ELF-1 (cell line): ENCODE data around the gene DNAH12.
"Not testable (repeated sequence)": the region's sequence is repeated elsewhere in the genome, so short reads cannot be mapped to it uniquely, and the experiment has no call there.

Experiments
- DNase-seq: peaks from one replicate; pipeline ENCODE4 v3.0.0-alpha.2; 2016; ENCODE audit warnings: low read depth, low spot score

DNAH12 gene

GRCh38 chr3:57545636-57546268 lies 1.6 kb upstream of the DNAH12 start:
- DNase-seq = no peak

GRCh38 chr3:57538465-57538864 lies 5.7 kb downstream of the DNAH12 start:
- DNase-seq = peak; percentile 31

- DNase-seq = no peak
Measured at GRCh38 chr3:57530071-57530608, 14.0 kb downstream of the DNAH12 start.

GRCh38 chr3:57518276-57518915 lies 25.7 kb downstream of the DNAH12 start:
- peak; percentile 33 for DNase-seq

- no peak for DNase-seq
Measured at GRCh38 chr3:57512166-57512565, 32.0 kb downstream of the DNAH12 start.

- no peak for DNase-seq
Measured at GRCh38 chr3:57505901-57506300, 38.2 kb downstream of the DNAH12 start.

- no peak for DNase-seq
Measured at GRCh38 chr3:57500506-57500905, 43.6 kb downstream of the DNAH12 start.

- no peak for DNase-seq
Measured at GRCh38 chr3:57497904-57498303, 46.2 kb downstream of the DNAH12 start.

GRCh38 chr3:57484563-57484962 lies 59.6 kb downstream of the DNAH12 start:
- no peak for DNase-seq

GRCh38 chr3:57477193-57477592 lies 67.0 kb downstream of the DNAH12 start:
- not testable (repeated sequence) for DNase-seq

- DNase-seq = no peak
Measured at GRCh38 chr3:57464801-57465200, 79.3 kb downstream of the DNAH12 start.

- DNase-seq = no peak
Measured at GRCh38 chr3:57464011-57464410, 80.1 kb downstream of the DNAH12 start.

GRCh38 chr3:57451150-57451846 lies 92.8 kb downstream of the DNAH12 start:
- peak; percentile 3 for DNase-seq

- DNase-seq = not testable (repeated sequence)
Measured at GRCh38 chr3:57449276-57449847, 94.8 kb downstream of the DNAH12 start.

- DNase-seq = not testable (repeated sequence)
Measured at GRCh38 chr3:57448489-57448888, 95.7 kb downstream of the DNAH12 start.

- DNase-seq = no peak
Measured at GRCh38 chr3:57446318-57446841, 97.8 kb downstream of the DNAH12 start.

- no peak for DNase-seq
Measured at GRCh38 chr3:57444469-57444868, 99.7 kb downstream of the DNAH12 start.

- not testable (repeated sequence) for DNase-seq
Measured at GRCh38 chr3:57440144-57440543, 104.0 kb downstream of the DNAH12 start.

GRCh38 chr3:57438460-57438859 lies 105.7 kb downstream of the DNAH12 start:
- not testable (repeated sequence) for DNase-seq

GRCh38 chr3:57436195-57436761 lies 107.9 kb downstream of the DNAH12 start:
- DNase-seq = no peak

GRCh38 chr3:57434041-57434440 lies 110.1 kb downstream of the DNAH12 start:
- peak; percentile 2 for DNase-seq

- DNase-seq = no peak
Measured at GRCh38 chr3:57423335-57423734, 120.8 kb downstream of the DNAH12 start.
